ENCODE results near the gene IFT57. TPM values are rescaled to one million over a fixed set of nuclear protein-coding genes. Genes with fewer than 3 reads are reported as not detected.

The IFT57 gene
- total RNA-seq, 1 donor from 2014 or later: 22.0 TPM

DNA sequence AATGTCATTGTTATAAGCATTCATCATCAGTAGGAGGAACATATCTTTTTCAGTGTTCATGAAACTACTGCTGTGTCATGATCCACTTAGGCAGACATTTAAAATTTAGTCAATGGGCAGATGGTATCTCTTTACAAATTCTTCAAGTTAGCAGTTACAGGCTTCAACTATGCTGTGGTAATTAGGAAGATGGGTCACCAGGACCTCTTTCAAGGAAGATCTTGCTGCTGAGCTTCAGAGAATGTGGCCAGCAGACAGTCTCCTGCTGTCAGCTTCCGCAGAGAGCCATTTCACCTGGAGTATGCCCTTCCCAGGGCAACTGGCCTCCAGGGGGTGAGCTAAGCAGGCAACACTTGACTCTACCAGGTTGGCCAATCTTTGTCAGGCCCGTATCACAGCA, 19.4 kb downstream of the IFT57 start:
- Mint-ChIP-seq H3K27me3 (ENCODE audit: low read depth) (no peaks in the 10 kb centered on the region), H3K4me1 (ENCODE audit: low read depth) (peaks cover 20% of the 10 kb centered on the region), H3K36me3 (ENCODE audit: low read depth) (peaks cover 20% of the 10 kb centered on the region), H3K27ac (no peak overlapping the region), H3K9me3 (no peaks in the 10 kb centered on the region), H3K4me3 (ENCODE audit: low read depth) (no peak overlapping the region)
- no peak for DNase-seq (ENCODE audit: low spot score)
- intact Hi-C loops (cut with micrococcal nuclease): no loop called here

DNA sequence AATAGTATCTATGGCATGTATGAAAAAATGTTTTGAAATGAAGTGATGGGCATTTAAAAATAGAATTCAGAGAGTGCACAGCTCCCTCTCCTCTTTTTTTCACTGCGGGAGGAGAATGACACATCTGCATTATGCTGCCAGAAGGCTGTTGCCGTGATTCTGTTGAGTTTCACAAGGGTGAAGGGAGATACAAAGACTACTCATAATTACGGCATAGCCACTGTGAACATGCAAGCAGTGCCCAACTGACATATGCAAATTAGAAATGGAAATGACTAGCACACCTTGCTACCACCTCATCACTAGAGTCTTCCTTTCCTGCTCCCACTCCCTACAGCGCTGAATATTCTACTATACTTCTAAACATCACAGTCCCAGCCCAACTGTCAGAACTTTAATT, 20.1 kb downstream of the IFT57 start:
- intact Hi-C loops (cut with micrococcal nuclease): no loop called here

DNA sequence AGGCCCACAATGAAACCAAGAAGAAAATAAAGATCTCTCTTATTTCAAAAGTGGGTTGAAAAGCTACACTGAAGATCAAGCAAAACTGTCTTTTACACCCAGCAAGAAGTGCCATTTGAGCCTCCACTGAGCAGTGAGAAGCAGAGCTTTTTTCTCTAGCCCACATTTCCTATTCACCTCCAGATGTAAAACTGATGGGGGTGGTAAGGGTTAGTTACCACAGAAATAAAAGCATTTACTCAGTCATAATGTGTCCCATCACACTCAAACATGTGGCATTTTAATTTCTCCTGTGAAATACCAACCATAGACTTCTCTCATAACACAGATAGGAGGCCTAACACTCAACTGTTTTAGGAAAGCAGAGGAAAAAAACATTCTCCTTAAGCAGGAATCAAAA, 21.0 kb downstream of the IFT57 start:
- DNase-seq (ENCODE audit: low spot score): no peak
- Mint-ChIP-seq H3K9me3 (no peaks in the 10 kb centered on the region), H3K4me1 (ENCODE audit: low read depth) (peaks cover 20% of the 10 kb centered on the region), H3K27me3 (ENCODE audit: low read depth) (no peaks in the 10 kb centered on the region), H3K4me3 (ENCODE audit: low read depth) (no peak overlapping the region), H3K27ac (no peak overlapping the region), H3K36me3 (ENCODE audit: low read depth) (peaks cover 15% of the 10 kb centered on the region)
- intact Hi-C loops (cut with micrococcal nuclease): no loop called here

More for the DNA sequence above, 20.1 kb downstream of the IFT57 start:
- no peaks in the 10 kb centered on the region for H3K27me3 Mint-ChIP-seq (ENCODE audit: low read depth)
- H3K4me1 Mint-ChIP-seq (ENCODE audit: low read depth): peaks cover 20% of the 10 kb centered on the region
- H3K36me3 Mint-ChIP-seq (ENCODE audit: low read depth): peaks cover 17% of the 10 kb centered on the region
- no peaks in the 10 kb centered on the region for H3K9me3 Mint-ChIP-seq
- no peak overlapping the region for H3K4me3 Mint-ChIP-seq (ENCODE audit: low read depth)
- no peak for DNase-seq (ENCODE audit: low spot score)
- no peak overlapping the region for H3K27ac Mint-ChIP-seq

DNA sequence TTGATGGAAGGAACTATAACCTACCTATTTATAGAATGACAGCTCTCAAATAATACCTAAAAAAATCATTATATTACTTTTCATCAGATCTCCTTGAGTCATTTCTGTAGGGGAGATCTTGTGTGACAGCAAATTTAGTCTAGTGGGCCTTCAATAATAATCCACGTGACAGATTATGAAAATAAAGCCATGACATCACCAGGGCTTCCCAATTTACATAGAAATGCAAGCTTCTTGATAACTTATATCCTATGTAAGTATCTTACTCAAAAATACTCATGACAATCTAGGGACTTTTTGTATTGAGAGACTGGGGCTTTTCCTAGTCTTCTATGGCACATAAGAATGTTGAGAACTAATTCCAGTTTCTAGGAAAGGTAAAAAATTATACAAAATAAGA, 21.6 kb downstream of the IFT57 start:
- peaks cover 15% of the 10 kb centered on the region for H3K36me3 Mint-ChIP-seq (ENCODE audit: low read depth)
- intact Hi-C loops (cut with micrococcal nuclease): no loop called here
- no peak for DNase-seq (ENCODE audit: low spot score)
- no peak overlapping the region for H3K27ac Mint-ChIP-seq
- H3K9me3 Mint-ChIP-seq: no peaks in the 10 kb centered on the region
- no peak overlapping the region for H3K4me3 Mint-ChIP-seq (ENCODE audit: low read depth)
- H3K4me1 Mint-ChIP-seq (ENCODE audit: low read depth): peaks cover 20% of the 10 kb centered on the region
- H3K27me3 Mint-ChIP-seq (ENCODE audit: low read depth): no peaks in the 10 kb centered on the region

DNA sequence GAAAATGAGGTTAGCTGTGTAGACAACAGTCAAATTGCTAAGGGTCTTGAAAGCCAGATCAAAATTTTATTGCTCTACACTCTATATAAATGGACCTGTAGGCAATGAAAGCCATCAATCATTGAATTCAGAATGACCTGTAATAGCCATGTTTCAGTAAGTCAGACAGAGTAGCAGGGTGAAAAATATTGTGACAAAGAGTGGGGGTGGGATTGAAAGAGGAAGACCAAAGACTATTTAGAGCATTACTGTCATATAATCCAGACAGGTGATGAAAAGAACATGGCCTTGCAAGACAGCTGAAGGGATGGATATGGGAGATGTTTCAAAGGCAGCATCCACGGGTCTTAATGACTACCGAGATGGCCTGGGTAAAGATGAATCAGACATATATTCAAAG, 22.2 kb downstream of the IFT57 start:
- peaks cover 2% of the 10 kb centered on the region for H3K9me3 Mint-ChIP-seq
- DNase-seq (ENCODE audit: low spot score): no peak
- peaks cover 20% of the 10 kb centered on the region for H3K4me1 Mint-ChIP-seq (ENCODE audit: low read depth)
- no peaks in the 10 kb centered on the region for H3K27me3 Mint-ChIP-seq (ENCODE audit: low read depth)
- no peak overlapping the region for H3K27ac Mint-ChIP-seq
- H3K4me3 Mint-ChIP-seq (ENCODE audit: low read depth): no peak overlapping the region
- peaks cover 11% of the 10 kb centered on the region for H3K36me3 Mint-ChIP-seq (ENCODE audit: low read depth)
- intact Hi-C loops (cut with micrococcal nuclease): no loop called here

DNA sequence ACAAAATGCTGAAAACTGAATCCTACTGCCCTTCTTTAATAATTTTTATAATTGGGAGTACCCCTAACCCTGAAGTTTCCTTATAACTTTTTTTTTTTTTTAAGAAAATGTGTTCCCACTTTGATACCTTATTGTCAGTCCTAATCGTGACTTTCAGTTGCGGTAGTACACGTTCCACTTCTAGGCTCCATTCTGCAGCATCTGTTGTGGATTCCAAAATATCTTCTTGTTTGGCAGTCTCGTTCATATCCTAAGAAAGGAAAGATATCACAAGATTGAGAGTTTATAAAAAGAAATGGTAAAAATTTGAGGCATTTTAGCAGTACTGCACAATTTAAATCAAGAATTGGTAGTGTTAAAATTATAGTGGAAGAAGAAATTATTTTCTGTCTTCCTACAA, 30.8 kb downstream of the IFT57 start:
- H3K36me3 Mint-ChIP-seq (ENCODE audit: low read depth): peaks cover 9% of the 10 kb centered on the region
- H3K27me3 Mint-ChIP-seq (ENCODE audit: low read depth): no peaks in the 10 kb centered on the region
- intact Hi-C loops (cut with micrococcal nuclease): no loop called here
- DNase-seq (ENCODE audit: low spot score): no peak
- no peak overlapping the region for H3K27ac Mint-ChIP-seq
- no peaks in the 10 kb centered on the region for H3K4me1 Mint-ChIP-seq (ENCODE audit: low read depth)
- H3K4me3 Mint-ChIP-seq (ENCODE audit: low read depth): no peak overlapping the region
- peaks cover 12% of the 10 kb centered on the region for H3K9me3 Mint-ChIP-seq

DNA sequence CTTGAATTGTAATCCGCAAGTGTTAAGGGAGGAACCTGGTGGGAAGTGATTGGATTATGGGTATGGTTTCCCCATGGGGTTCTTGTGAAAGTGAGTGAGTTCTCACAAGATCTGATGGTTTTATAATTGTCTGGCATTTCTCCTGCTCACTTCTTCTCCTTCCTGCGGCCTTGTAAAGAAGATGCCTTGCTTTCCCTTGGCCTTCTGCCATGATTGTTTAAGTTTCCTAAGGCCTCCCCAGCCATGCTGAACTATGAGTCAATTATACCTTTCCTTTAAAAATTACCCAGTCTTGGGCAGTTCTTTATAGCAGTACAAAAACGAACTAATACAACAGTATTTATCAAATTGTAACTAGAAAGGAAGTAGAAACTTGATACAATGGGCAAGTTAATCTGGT, 31.9 kb downstream of the IFT57 start:
- H3K36me3 Mint-ChIP-seq (ENCODE audit: low read depth): peaks cover 9% of the 10 kb centered on the region
- H3K4me1 Mint-ChIP-seq (ENCODE audit: low read depth): no peaks in the 10 kb centered on the region
- peaks cover 12% of the 10 kb centered on the region for H3K9me3 Mint-ChIP-seq
- no peak overlapping the region for H3K4me3 Mint-ChIP-seq (ENCODE audit: low read depth)
- H3K27ac Mint-ChIP-seq: no peak overlapping the region
- intact Hi-C loops (cut with micrococcal nuclease): no loop called here
- H3K27me3 Mint-ChIP-seq (ENCODE audit: low read depth): no peaks in the 10 kb centered on the region
- DNase-seq (ENCODE audit: low spot score): no peak

DNA sequence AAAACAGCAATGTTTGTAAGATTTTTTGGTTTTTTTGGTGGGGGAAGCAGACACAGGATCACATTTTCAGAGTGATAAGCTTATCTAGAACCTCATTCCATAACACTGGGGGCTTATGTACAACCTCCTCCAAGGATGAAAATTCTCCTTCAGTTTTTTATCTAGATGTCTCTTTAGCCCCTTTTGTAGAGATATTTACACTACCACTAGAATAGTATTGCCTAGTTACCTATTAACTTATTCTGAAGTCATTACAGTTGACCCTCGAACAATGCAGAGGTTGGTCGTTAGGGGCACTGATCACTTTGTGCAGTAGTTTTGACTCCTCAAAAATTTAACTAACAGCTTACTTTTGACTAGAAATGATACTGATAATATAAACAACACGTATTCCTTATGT, 32.8 kb downstream of the IFT57 start:
- H3K27ac Mint-ChIP-seq: no peak overlapping the region
- H3K27me3 Mint-ChIP-seq (ENCODE audit: low read depth): no peaks in the 10 kb centered on the region
- DNase-seq (ENCODE audit: low spot score): no peak
- H3K4me1 Mint-ChIP-seq (ENCODE audit: low read depth): no peaks in the 10 kb centered on the region
- H3K36me3 Mint-ChIP-seq (ENCODE audit: low read depth): peaks cover 15% of the 10 kb centered on the region
- no peak overlapping the region for H3K4me3 Mint-ChIP-seq (ENCODE audit: low read depth)
- intact Hi-C loops (cut with micrococcal nuclease): no loop called here
- H3K9me3 Mint-ChIP-seq: peaks cover 13% of the 10 kb centered on the region

DNA sequence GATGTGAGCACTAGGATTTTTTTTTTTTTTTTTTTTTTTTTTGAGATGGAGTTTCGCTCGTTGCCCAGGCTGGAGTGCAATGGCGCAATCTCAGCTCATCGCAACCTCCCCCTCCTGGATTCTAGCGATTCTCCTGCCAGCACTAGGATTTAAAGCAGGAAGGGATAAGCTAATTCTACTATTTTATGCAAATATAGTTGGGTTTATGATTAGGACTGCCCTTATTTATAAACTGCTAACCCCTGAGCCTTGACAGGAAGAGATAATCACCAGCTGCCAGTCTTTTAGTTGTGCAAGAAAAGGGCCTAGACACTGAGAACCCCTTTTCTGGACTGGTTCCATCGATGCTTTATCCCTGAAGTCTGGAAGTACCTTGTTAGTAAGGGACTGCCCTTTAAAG, 36.7 kb downstream of the IFT57 start:
- Mint-ChIP-seq H3K27ac (no peak overlapping the region), H3K27me3 (ENCODE audit: low read depth) (no peaks in the 10 kb centered on the region), H3K36me3 (ENCODE audit: low read depth) (peaks cover 20% of the 10 kb centered on the region), H3K9me3 (peaks cover 7% of the 10 kb centered on the region), H3K4me1 (ENCODE audit: low read depth) (peaks cover 2% of the 10 kb centered on the region), H3K4me3 (ENCODE audit: low read depth) (no peak overlapping the region)
- no peak for DNase-seq (ENCODE audit: low spot score)
- intact Hi-C loops (cut with micrococcal nuclease): no loop called here

DNA sequence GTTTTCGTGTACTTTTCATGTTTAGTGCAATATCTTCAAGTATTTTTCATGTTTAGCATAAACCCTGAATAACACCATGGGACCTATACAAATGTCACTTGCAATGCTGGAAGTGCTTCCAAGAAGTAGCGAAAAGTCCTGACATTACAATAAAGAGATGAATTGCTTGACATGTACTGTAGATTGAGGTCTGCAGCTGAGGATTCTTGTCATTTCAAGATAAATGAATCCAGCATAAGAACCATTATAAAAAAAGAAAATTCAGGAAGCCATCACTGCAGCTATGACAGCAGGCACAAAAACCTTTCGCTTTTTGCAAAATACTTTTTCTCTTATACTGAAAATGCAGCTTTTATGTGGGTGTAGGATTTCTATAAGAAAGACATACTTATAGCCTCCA, 37.4 kb downstream of the IFT57 start:
- Mint-ChIP-seq H3K4me1 (ENCODE audit: low read depth) (peaks cover 2% of the 10 kb centered on the region), H3K36me3 (ENCODE audit: low read depth) (peaks cover 13% of the 10 kb centered on the region), H3K27ac (no peak overlapping the region), H3K9me3 (peaks cover 7% of the 10 kb centered on the region), H3K27me3 (ENCODE audit: low read depth) (no peaks in the 10 kb centered on the region), H3K4me3 (ENCODE audit: low read depth) (no peak overlapping the region)
- DNase-seq (ENCODE audit: low spot score): no peak
- intact Hi-C loops (cut with micrococcal nuclease): no loop called here

DNA sequence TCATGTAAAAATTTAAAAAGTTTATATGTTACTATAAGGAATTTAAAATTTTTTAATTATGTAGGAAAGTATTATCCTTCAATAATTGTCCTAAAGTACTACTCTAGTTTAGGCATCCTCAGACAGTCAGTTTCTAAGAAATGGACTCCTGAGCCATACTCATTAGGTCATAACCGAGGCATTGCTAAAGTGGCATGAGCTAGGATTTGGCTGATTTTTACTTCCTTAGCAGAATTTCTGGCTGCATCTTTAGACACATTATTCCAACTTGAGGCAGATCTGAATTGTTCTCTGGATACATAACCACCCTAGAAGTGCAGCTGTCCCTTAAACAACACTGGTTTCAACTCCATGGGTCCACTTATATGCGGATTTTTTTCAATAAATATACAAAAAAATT, 38.3 kb downstream of the IFT57 start:
- Mint-ChIP-seq H3K9me3 (peaks cover 7% of the 10 kb centered on the region), H3K27ac (no peak overlapping the region), H3K4me1 (ENCODE audit: low read depth) (peaks cover 2% of the 10 kb centered on the region), H3K36me3 (ENCODE audit: low read depth) (peaks cover 11% of the 10 kb centered on the region), H3K4me3 (ENCODE audit: low read depth) (no peak overlapping the region), H3K27me3 (ENCODE audit: low read depth) (no peaks in the 10 kb centered on the region)
- DNase-seq (ENCODE audit: low spot score): no peak
- intact Hi-C loops (cut with micrococcal nuclease): no loop called here

DNA sequence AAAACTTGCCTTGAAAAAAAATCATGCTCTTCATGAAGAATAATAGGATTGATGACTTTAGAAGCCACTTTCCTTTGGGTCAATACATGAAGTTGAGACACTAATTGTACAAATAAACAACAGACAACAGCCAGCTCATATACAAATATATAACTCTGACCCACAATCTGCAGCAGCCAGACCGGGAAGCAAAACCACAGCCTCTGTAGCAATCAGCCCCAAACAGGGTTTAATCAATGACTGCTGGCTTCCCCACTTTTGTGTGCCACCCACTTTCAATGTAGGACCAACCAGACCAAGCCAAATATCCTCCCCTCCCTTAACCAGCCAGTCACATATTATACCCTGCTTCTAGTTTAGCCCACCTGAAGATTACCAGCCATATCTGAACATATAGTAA, 39.0 kb downstream of the IFT57 start:
- intact Hi-C loops (cut with micrococcal nuclease): no loop called here
- H3K4me1 Mint-ChIP-seq (ENCODE audit: low read depth): peaks cover 2% of the 10 kb centered on the region
- H3K4me3 Mint-ChIP-seq (ENCODE audit: low read depth): no peak overlapping the region
- H3K27ac Mint-ChIP-seq: no peak overlapping the region
- H3K36me3 Mint-ChIP-seq (ENCODE audit: low read depth): peaks cover 11% of the 10 kb centered on the region
- peaks cover 7% of the 10 kb centered on the region for H3K9me3 Mint-ChIP-seq
- H3K27me3 Mint-ChIP-seq (ENCODE audit: low read depth): no peaks in the 10 kb centered on the region
- DNase-seq (ENCODE audit: low spot score): no peak

DNA sequence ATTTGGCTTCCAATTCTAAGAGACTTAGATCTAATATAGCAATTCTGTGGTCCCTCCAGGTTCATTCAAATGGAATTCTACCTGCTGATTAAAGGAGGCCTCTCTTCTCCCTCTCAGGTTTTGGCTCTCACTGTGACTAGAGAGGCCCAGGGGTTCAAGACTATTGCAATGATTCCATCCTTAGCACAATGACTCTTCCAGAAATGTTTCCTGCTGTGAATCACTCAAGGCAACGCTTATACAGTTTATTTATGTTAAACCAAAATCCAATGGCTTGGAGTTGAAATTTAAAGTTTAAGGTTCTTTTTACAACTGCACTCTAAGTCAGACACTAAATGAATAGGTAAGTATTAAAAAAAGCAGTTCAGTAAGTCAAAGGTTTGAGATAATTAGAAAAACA, 39.9 kb downstream of the IFT57 start:
- Mint-ChIP-seq H3K9me3 (peaks cover 7% of the 10 kb centered on the region), H3K4me1 (ENCODE audit: low read depth) (peaks cover 2% of the 10 kb centered on the region), H3K27ac (no peak overlapping the region), H3K27me3 (ENCODE audit: low read depth) (no peaks in the 10 kb centered on the region), H3K36me3 (ENCODE audit: low read depth) (peaks cover 11% of the 10 kb centered on the region), H3K4me3 (ENCODE audit: low read depth) (no peak overlapping the region)
- intact Hi-C loops (cut with micrococcal nuclease): no loop called here
- DNase-seq (ENCODE audit: low spot score): no peak

DNA sequence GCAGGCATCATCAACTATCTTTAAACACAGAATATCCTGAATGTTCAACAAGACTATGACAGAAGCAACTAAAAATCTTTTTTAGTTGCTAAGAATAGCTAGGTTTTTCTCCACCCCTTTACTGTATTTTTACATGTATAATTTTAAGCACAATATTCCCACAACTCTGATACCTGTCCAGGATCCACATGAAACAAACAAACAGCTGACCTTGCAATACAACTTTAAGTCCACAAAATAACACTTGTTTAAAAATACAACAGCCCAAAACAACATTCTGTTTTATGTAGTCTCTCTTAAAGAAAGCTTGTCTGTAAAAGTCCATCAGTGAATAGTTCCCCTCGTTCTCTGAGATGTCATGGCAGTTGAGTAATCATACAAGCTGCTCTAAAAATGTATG, 41.1 kb downstream of the IFT57 start:
- peaks cover 7% of the 10 kb centered on the region for H3K4me1 Mint-ChIP-seq (ENCODE audit: low read depth)
- DNase-seq (ENCODE audit: low spot score): no peak
- H3K9me3 Mint-ChIP-seq: peaks cover 7% of the 10 kb centered on the region

More for the DNA sequence above, 41.1 kb downstream of the IFT57 start:
- intact Hi-C loops (cut with micrococcal nuclease): no loop called here
- no peak overlapping the region for H3K4me3 Mint-ChIP-seq (ENCODE audit: low read depth)
- no peak overlapping the region for H3K27ac Mint-ChIP-seq
- H3K27me3 Mint-ChIP-seq (ENCODE audit: low read depth): no peaks in the 10 kb centered on the region
- H3K36me3 Mint-ChIP-seq (ENCODE audit: low read depth): peaks cover 11% of the 10 kb centered on the region

Measured in activated T-helper 2 cell treated with anti-CD3 and anti-CD28 coated beads, Interferon-gamma antibody, Interleukin-2, Interleukin-4, amounts not matched to agents 10 μg/mL and 5 μg/mL and 100 μg/mL, durations not matched to agents 14 hours and 24 hours and 36 hours (primary cell).